Chondrocyte (in vitro differentiated cells): Measurements from ENCODE around the gene XPR1. TPM values are rescaled to one million over a fixed set of nuclear protein-coding genes. Genes with fewer than 3 reads are reported as not detected.

Experiments
- DNase-seq: peaks from one replicate; pipeline ENCODE4 v3.0.0; 2021; ENCODE audit warnings: mixed read lengths, low spot score
- H3K27ac Mint-ChIP-seq: one replicate; pipeline ENCODE4 v1.8.0; 2021; ENCODE audit warnings: mild to moderate bottlenecking, moderate library complexity, mixed read lengths; ENCODE audit not compliant: unreplicated experiment
- H3K27me3 Mint-ChIP-seq: 2 replicates; pipeline ENCODE4 v1.8.0; 2021; ENCODE audit warnings: low read depth, mixed read lengths
- H3K36me3 Mint-ChIP-seq: 2 replicates; pipeline ENCODE4 v1.8.0; 2021; ENCODE audit warnings: low read depth, mixed read lengths
- H3K4me1 Mint-ChIP-seq: 2 replicates; pipeline ENCODE4 v1.8.0; 2021; ENCODE audit warnings: low read depth, mild to moderate bottlenecking, mixed read lengths
- H3K4me3 Mint-ChIP-seq: one replicate; pipeline ENCODE4 v1.8.0; 2021; ENCODE audit warnings: mild to moderate bottlenecking, moderate library complexity, mixed read lengths; ENCODE audit not compliant: unreplicated experiment
- H3K9me3 Mint-ChIP-seq: 2 replicates; pipeline ENCODE4 v1.8.0; 2021; ENCODE audit warnings: low read depth, mixed read lengths
- total RNA-seq: library from RNA; stranded (reverse); gene quantifications from 3 replicates; pipeline ENCODE4 v1.2.1, GENCODE V29; 2021
- TF ChIP-seq, protein P1 (sequence below): fragments of 200-600 bp; sonication (generic); IDR thresholded peaks from 2 replicates; pipeline ENCODE4 v1.5.0; 2021; ENCODE audit warnings: antibody characterized with exemption, mild to moderate bottlenecking, moderate library complexity

Gene XPR1
- total RNA-seq, 1 donor from 2014 or later: 24.9 TPM

DNA sequence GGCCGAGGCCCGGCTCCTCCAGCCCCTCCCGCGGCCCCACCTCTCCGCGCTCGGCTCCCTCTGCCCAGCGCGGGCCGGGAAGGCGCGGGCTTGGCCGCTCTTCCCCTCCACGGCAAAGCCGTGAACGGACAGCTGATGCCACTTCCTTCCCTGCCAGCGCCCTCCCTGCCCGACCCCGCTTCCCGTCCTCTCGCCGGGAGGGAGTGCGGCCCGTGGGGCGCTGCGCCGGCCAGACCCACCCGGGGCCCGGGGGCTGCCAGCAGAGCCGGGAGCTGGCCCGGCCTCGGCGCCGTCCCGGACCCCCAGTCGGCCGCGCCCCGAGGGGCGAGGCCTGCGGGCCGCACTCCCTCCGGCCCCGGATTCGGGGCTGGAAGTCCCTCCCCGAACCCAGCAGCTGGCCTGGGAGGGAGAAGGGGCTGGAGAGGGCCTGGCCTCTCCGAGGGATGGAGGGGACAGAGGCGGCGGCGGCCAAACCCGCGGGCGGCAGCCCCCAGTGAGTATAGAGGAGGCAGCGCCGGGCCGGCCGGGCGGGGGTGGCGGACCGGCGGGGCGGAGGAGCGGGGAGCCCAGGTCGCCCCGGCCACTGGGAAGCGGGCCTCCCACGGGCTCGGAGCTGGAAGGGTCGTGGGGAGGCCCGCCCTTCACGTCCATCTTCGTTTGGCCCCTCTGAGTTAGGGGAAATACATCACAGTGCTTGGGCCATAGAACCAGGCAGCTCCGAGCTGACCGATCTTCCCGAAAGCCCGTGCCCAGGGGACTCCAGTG, 281.2 kb downstream of the XPR1 start, which contains the start of gene KIAA1614:
TSS of gene KIAA1614 (plus strand) at position 97 of the 765 bp plus-strand sequence. CDS start at position 444, 347 bp downstream.
- no peak for DNase-seq
- Mint-ChIP-seq H3K27me3 (no peaks in the 10 kb centered on the region), H3K4me1 (peaks cover 20% of the 10 kb centered on the region), H3K36me3 (peaks cover 3% of the 10 kb centered on the region), H3K27ac (peak within 1 kb of the TSS; percentile 83), H3K4me3 (peak within 1 kb of the TSS; percentile 76), H3K9me3 (no peaks in the 10 kb centered on the region)
- TF ChIP-seq, protein P1, sequence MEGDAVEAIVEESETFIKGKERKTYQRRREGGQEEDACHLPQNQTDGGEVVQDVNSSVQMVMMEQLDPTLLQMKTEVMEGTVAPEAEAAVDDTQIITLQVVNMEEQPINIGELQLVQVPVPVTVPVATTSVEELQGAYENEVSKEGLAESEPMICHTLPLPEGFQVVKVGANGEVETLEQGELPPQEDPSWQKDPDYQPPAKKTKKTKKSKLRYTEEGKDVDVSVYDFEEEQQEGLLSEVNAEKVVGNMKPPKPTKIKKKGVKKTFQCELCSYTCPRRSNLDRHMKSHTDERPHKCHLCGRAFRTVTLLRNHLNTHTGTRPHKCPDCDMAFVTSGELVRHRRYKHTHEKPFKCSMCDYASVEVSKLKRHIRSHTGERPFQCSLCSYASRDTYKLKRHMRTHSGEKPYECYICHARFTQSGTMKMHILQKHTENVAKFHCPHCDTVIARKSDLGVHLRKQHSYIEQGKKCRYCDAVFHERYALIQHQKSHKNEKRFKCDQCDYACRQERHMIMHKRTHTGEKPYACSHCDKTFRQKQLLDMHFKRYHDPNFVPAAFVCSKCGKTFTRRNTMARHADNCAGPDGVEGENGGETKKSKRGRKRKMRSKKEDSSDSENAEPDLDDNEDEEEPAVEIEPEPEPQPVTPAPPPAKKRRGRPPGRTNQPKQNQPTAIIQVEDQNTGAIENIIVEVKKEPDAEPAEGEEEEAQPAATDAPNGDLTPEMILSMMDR: no peak

DNA sequence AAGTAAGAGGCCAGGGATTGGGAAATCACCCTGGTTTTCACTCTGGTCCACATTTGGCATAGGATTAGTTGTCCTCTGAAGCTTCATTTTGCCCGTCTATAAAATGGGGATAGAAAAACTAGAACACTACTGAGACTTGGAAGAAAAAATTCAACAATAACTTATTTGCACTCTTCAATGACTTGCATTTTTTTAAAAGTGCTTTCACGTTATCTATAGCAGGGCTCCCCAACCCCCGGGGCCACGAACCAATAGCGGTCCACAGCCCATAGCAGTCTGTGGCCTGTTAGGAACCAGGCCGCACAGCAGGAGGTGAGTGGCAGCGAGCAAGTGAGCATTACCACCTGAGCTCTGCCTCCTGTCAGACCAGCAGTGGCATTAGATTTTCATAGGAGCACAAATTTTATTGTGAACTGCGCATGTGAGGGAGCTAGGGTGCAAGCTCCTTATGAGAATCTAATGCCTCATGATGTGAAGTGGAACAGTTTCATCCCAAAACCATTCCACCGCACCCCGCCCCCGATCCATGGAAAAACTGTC, 283.7 kb downstream of the XPR1 start:
- DNase-seq: no peak
- peaks cover 3% of the 10 kb centered on the region for H3K36me3 Mint-ChIP-seq
- H3K27ac Mint-ChIP-seq: no peak overlapping the region
- TF ChIP-seq, protein P1: no peak
- H3K4me1 Mint-ChIP-seq: peaks cover 20% of the 10 kb centered on the region
- H3K9me3 Mint-ChIP-seq: no peaks in the 10 kb centered on the region
- H3K27me3 Mint-ChIP-seq: no peaks in the 10 kb centered on the region
- no peak overlapping the region for H3K4me3 Mint-ChIP-seq

GRCh38 chr1:180916012-180916770, 284.4 kb downstream of the XPR1 start:
- Mint-ChIP-seq H3K9me3 (no peaks in the 10 kb centered on the region), H3K36me3 (peaks cover 3% of the 10 kb centered on the region), H3K27ac (no peak overlapping the region), H3K4me1 (peaks cover 18% of the 10 kb centered on the region), H3K4me3 (no peak overlapping the region), H3K27me3 (no peaks in the 10 kb centered on the region)
- TF ChIP-seq, protein P1: no peak
- no peak for DNase-seq

DNA sequence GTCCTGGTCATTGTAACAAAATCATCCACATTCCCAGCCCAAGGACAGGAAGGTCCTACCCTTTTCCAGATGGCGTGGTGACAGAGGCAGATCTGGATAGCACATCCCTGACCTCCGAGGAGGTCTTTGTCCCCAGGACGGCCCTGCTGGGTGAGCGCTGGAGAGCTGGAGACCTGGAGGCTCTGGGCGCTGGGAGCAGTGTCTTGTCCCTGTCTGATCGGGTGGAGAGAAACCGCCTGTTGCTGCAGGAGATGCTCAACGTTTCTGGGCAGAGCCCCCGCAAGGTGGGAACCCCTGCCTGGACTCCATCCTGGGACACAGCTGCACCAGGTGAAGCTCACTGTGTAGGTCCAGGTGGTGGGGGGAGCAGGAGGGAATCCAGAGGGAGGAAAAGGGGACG, 284.9 kb downstream of the XPR1 start:
- H3K27ac Mint-ChIP-seq: no peak overlapping the region

More for the DNA sequence above, 284.9 kb downstream of the XPR1 start:
- H3K4me3 Mint-ChIP-seq: no peak overlapping the region
- H3K4me1 Mint-ChIP-seq: peaks cover 12% of the 10 kb centered on the region
- H3K27me3 Mint-ChIP-seq: no peaks in the 10 kb centered on the region
- peaks cover 3% of the 10 kb centered on the region for H3K36me3 Mint-ChIP-seq
- TF ChIP-seq, protein P1: no peak
- DNase-seq: no peak
- H3K9me3 Mint-ChIP-seq: no peaks in the 10 kb centered on the region
